ENCODE results near the gene NUP205.

DNA sequence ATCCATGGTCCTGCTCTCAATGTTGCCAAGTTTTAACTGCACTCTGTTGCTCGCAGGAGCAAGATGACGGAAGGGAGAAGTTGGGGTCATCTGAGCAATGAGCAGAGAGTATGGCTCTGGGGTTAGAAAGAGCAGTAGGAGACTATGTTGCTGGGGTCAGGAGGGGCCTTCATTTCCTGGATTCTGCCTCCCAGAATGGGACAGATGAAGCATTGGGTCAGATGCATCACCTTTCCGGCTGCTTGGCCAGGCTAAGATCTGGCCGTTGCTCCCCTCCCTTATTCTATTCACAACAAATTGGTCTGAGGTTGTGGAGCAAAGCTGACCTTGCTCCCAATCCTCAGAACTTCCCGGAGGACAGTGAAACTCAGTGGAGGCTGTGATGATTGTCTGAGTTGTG, 127.0 kb downstream of the NUP205 start:
- TF ChIP-seq, protein P1, sequence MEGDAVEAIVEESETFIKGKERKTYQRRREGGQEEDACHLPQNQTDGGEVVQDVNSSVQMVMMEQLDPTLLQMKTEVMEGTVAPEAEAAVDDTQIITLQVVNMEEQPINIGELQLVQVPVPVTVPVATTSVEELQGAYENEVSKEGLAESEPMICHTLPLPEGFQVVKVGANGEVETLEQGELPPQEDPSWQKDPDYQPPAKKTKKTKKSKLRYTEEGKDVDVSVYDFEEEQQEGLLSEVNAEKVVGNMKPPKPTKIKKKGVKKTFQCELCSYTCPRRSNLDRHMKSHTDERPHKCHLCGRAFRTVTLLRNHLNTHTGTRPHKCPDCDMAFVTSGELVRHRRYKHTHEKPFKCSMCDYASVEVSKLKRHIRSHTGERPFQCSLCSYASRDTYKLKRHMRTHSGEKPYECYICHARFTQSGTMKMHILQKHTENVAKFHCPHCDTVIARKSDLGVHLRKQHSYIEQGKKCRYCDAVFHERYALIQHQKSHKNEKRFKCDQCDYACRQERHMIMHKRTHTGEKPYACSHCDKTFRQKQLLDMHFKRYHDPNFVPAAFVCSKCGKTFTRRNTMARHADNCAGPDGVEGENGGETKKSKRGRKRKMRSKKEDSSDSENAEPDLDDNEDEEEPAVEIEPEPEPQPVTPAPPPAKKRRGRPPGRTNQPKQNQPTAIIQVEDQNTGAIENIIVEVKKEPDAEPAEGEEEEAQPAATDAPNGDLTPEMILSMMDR (conservative IDR thresholded peaks at IDR 0.05; ENCODE audit: low read depth, low read length), result no peak
- no peak for TF ChIP-seq EZH2 (IDR thresholded peaks at IDR 0.05; ENCODE audit: low read length, unreplicated experiment)
- no peak for TF ChIP-seq EZH2phosphoT487 (IDR thresholded peaks at IDR 0.05; ENCODE audit: borderline replicate concordance, low read length)
